ENCODE data around the gene C2orf76. TPM values are rescaled to one million over a fixed set of nuclear protein-coding genes. Genes with fewer than 3 reads are reported as not detected.

C2orf76 gene
- total and polyA plus RNA-seq, 10 of the 15 experiments (the other 5 are each of a cell fraction or from before 2014, with no cell fraction given) = 14.0 to 46.1 (median 25.4) TPM

DNA sequence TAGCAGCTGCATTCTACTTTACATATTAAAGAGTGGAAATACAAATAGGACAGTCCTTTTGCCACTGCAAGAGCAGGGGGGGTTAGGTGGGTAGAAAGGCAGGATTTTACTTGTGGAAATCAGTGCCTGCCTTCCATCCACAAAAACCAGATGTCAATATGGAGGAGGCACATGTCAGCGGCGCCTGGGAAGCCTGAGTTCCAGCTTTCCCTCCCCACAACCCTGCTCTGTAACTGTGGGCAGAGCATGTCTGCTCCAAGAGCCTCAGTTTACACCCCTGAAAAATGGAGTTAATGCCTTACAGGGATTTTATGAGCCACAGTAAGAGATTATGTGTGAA, 110.1 kb downstream of the C2orf76 start:
- ATAC-seq (no peak), DNase-seq (ENCODE audit: low read depth, low spot score) (no peak), FAIRE-seq (no peak)
- ChIA-PET CTCF (no interaction called here), RAD21 (ENCODE audit: unreplicated experiment) (no interaction called here), POLR2A (no interaction called here), SMC1A (ENCODE audit: uncharacterized antibody, unreplicated experiment) (no interaction called here)
- no peak overlapping the region for H3K9ac ChIP-seq (ENCODE audit: control insufficient read depth, insufficient read depth, low read length)
- WGBS (ENCODE audit: insufficient coverage, insufficient replicate concordance, low lambda C conversion rate, missing lambda C conversion rate) = 75% methylated on average over 2 of the region's 2 CpGs
- no peak overlapping the region for H2AFZ ChIP-seq (ENCODE audit: control insufficient read depth, low read depth, low read length)
- BruUV-seq (replicated peaks) = no TSS peak
- H3K79me2 ChIP-seq (ENCODE audit: control insufficient read depth, insufficient read depth, low read length) = no peaks in the 10 kb centered on the region
- no peaks in the 10 kb centered on the region for H3K4me1 ChIP-seq (ENCODE audit: control insufficient read depth, insufficient read depth, low read length)
- no peak overlapping the region for H3K4me3 ChIP-seq
- in situ Hi-C loops (cut with MboI) = no loop called here
- TF ChIP-seq SIX5 (IDR thresholded peaks at IDR 0.05; ENCODE audit: low read depth, low read length, severe bottlenecking) = no peak
- TF ChIP-seq SREBF2 (IDR thresholded peaks at IDR 0.05; ENCODE audit: low read length) = no peak
- no peak for TF ChIP-seq NBN (IDR thresholded peaks at IDR 0.05)
- TF ChIP-seq, protein P1, sequence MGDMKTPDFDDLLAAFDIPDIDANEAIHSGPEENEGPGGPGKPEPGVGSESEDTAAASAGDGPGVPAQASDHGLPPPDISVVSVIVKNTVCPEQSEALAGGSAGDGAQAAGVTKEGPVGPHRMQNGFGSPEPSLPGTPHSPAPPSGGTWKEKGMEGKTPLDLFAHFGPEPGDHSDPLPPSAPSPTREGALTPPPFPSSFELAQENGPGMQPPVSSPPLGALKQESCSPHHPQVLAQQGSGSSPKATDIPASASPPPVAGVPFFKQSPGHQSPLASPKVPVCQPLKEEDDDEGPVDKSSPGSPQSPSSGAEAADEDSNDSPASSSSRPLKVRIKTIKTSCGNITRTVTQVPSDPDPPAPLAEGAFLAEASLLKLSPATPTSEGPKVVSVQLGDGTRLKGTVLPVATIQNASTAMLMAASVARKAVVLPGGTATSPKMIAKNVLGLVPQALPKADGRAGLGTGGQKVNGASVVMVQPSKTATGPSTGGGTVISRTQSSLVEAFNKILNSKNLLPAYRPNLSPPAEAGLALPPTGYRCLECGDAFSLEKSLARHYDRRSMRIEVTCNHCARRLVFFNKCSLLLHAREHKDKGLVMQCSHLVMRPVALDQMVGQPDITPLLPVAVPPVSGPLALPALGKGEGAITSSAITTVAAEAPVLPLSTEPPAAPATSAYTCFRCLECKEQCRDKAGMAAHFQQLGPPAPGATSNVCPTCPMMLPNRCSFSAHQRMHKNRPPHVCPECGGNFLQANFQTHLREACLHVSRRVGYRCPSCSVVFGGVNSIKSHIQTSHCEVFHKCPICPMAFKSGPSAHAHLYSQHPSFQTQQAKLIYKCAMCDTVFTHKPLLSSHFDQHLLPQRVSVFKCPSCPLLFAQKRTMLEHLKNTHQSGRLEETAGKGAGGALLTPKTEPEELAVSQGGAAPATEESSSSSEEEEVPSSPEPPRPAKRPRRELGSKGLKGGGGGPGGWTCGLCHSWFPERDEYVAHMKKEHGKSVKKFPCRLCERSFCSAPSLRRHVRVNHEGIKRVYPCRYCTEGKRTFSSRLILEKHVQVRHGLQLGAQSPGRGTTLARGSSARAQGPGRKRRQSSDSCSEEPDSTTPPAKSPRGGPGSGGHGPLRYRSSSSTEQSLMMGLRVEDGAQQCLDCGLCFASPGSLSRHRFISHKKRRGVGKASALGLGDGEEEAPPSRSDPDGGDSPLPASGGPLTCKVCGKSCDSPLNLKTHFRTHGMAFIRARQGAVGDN (IDR thresholded peaks at IDR 0.05) = no peak
- no peak for TF ChIP-seq RBBP5 (conservative IDR thresholded peaks at IDR 0.05)
- TF ChIP-seq, protein P2, sequence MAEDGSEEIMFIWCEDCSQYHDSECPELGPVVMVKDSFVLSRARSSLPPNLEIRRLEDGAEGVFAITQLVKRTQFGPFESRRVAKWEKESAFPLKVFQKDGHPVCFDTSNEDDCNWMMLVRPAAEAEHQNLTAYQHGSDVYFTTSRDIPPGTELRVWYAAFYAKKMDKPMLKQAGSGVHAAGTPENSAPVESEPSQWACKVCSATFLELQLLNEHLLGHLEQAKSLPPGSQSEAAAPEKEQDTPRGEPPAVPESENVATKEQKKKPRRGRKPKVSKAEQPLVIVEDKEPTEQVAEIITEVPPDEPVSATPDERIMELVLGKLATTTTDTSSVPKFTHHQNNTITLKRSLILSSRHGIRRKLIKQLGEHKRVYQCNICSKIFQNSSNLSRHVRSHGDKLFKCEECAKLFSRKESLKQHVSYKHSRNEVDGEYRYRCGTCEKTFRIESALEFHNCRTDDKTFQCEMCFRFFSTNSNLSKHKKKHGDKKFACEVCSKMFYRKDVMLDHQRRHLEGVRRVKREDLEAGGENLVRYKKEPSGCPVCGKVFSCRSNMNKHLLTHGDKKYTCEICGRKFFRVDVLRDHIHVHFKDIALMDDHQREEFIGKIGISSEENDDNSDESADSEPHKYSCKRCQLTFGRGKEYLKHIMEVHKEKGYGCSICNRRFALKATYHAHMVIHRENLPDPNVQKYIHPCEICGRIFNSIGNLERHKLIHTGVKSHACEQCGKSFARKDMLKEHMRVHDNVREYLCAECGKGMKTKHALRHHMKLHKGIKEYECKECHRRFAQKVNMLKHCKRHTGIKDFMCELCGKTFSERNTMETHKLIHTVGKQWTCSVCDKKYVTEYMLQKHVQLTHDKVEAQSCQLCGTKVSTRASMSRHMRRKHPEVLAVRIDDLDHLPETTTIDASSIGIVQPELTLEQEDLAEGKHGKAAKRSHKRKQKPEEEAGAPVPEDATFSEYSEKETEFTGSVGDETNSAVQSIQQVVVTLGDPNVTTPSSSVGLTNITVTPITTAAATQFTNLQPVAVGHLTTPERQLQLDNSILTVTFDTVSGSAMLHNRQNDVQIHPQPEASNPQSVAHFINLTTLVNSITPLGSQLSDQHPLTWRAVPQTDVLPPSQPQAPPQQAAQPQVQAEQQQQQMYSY (CRISPR knock-in tag; IDR thresholded peaks at IDR 0.05) = no peak
- TF ChIP-seq, protein P3, sequence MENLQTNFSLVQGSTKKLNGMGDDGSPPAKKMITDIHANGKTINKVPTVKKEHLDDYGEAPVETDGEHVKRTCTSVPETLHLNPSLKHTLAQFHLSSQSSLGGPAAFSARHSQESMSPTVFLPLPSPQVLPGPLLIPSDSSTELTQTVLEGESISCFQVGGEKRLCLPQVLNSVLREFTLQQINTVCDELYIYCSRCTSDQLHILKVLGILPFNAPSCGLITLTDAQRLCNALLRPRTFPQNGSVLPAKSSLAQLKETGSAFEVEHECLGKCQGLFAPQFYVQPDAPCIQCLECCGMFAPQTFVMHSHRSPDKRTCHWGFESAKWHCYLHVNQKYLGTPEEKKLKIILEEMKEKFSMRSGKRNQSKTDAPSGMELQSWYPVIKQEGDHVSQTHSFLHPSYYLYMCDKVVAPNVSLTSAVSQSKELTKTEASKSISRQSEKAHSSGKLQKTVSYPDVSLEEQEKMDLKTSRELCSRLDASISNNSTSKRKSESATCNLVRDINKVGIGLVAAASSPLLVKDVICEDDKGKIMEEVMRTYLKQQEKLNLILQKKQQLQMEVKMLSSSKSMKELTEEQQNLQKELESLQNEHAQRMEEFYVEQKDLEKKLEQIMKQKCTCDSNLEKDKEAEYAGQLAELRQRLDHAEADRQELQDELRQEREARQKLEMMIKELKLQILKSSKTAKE (IDR thresholded peaks at IDR 0.05; ENCODE audit: low read depth, poor library complexity, severe bottlenecking) = no peak
- no peak for TF ChIP-seq NR2C1 (IDR thresholded peaks at IDR 0.05)
- TF ChIP-seq, protein P4, sequence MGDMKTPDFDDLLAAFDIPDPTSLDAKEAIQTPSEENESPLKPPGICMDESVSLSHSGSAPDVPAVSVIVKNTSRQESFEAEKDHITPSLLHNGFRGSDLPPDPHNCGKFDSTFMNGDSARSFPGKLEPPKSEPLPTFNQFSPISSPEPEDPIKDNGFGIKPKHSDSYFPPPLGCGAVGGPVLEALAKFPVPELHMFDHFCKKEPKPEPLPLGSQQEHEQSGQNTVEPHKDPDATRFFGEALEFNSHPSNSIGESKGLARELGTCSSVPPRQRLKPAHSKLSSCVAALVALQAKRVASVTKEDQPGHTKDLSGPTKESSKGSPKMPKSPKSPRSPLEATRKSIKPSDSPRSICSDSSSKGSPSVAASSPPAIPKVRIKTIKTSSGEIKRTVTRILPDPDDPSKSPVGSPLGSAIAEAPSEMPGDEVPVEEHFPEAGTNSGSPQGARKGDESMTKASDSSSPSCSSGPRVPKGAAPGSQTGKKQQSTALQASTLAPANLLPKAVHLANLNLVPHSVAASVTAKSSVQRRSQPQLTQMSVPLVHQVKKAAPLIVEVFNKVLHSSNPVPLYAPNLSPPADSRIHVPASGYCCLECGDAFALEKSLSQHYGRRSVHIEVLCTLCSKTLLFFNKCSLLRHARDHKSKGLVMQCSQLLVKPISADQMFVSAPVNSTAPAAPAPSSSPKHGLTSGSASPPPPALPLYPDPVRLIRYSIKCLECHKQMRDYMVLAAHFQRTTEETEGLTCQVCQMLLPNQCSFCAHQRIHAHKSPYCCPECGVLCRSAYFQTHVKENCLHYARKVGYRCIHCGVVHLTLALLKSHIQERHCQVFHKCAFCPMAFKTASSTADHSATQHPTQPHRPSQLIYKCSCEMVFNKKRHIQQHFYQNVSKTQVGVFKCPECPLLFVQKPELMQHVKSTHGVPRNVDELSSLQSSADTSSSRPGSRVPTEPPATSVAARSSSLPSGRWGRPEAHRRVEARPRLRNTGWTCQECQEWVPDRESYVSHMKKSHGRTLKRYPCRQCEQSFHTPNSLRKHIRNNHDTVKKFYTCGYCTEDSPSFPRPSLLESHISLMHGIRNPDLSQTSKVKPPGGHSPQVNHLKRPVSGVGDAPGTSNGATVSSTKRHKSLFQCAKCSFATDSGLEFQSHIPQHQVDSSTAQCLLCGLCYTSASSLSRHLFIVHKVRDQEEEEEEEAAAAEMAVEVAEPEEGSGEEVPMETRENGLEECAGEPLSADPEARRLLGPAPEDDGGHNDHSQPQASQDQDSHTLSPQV (IDR thresholded peaks at IDR 0.05) = no peak
- no peak for TF ChIP-seq HDAC6 (IDR thresholded peaks at IDR 0.05; ENCODE audit: unreplicated experiment)
- no peak for TF ChIP-seq CREB1 (IDR thresholded peaks at IDR 0.05; ENCODE audit: low read depth)
- no peak for TF ChIP-seq KDM1A (IDR thresholded peaks at IDR 0.05; ENCODE audit: borderline replicate concordance)
- intact Hi-C loops (cut with micrococcal nuclease; ENCODE audit: unreplicated experiment) = no loop called here
- H3K36me3 ChIP-seq (ENCODE audit: control insufficient read depth in 2 of 2, insufficient read depth in 2 of 2, low read length in 1 of 2) = no peaks in the 10 kb centered on the region; a peak in 1 of 4 replicates
- no peak overlapping the region for H3K4me2 ChIP-seq (ENCODE audit: control insufficient read depth, insufficient read depth)
- no peak overlapping the region for H3K27ac ChIP-seq (ENCODE audit: control insufficient read depth, insufficient read depth)
- no peaks in the 10 kb centered on the region for H3K27me3 ChIP-seq (replicated peaks in 1 of 2; ENCODE audit: control insufficient read depth in 2 of 2, insufficient read depth in 2 of 2, low read length in 1 of 2)
- H4K20me1 ChIP-seq (ENCODE audit: control insufficient read depth, insufficient read depth) = no peaks in the 10 kb centered on the region
- H3K9me3 ChIP-seq (replicated peaks; ENCODE audit: control insufficient read depth, insufficient read depth, low read length) = no peaks in the 10 kb centered on the region

Measured in GM12878 (cell line).